Hepatocyte (in vitro differentiated cells): ENCODE results near the gene NDST3. TPM values are rescaled to one million over a fixed set of nuclear protein-coding genes. Genes with fewer than 3 reads are reported as not detected.

Experiments
- DNase-seq: peaks from one replicate; pipeline ENCODE4 v3.0.0-alpha.2; 2016; ENCODE audit warnings: low spot score
- H2AFZ ChIP-seq: fragments of 200-600 bp; sonication (generic); 2 replicates; pipeline ENCODE4 v1.6.0; 2016; ENCODE audit warnings: antibody characterized with exemption, mild to moderate bottlenecking
- H3K27ac ChIP-seq: fragments of 200-600 bp; sonication (generic); 2 replicates; pipeline ENCODE4 v1.5.1; 2016; ENCODE audit warnings: mild to moderate bottlenecking
- H3K27me3 ChIP-seq: fragments of 200-600 bp; sonication (generic); 2 replicates; pipeline ENCODE4 v1.6.1; 2016
- H3K36me3 ChIP-seq: fragments of 200-600 bp; sonication (generic); replicated peaks from 2 replicates; pipeline ENCODE4 v1.5.1; 2016; ENCODE audit warnings: low read depth; ENCODE audit not compliant: insufficient read depth
- H3K4me1 ChIP-seq: fragments of 200-600 bp; sonication (generic); 2 replicates; pipeline ENCODE4 v1.5.1; 2016; ENCODE audit warnings: mild to moderate bottlenecking, moderate library complexity; ENCODE audit not compliant: insufficient read depth
- H3K4me2 ChIP-seq: fragments of 200-600 bp; sonication (generic); 2 replicates; pipeline ENCODE4 v1.6.0; 2016
- H3K4me3 ChIP-seq: fragments of 200-600 bp; sonication (generic); 2 replicates; pipeline ENCODE4 v1.5.1; 2016; ENCODE audit warnings: mild to moderate bottlenecking
- H3K79me2 ChIP-seq: fragments of 200-600 bp; sonication (generic); 2 replicates; pipeline ENCODE4 v1.6.0; 2017; ENCODE audit warnings: mild to moderate bottlenecking
- H3K9me2 ChIP-seq: fragments of 200-600 bp; sonication (generic); replicated peaks from 2 replicates; pipeline ENCODE4 v1.6.0; 2017; ENCODE audit warnings: mild to moderate bottlenecking; ENCODE audit not compliant: insufficient read depth
- H3K9me3 ChIP-seq: fragments of 200-600 bp; sonication (generic); 2 replicates; pipeline ENCODE4 v1.5.1; 2016; ENCODE audit warnings: low read depth, mild to moderate bottlenecking
- H4K20me1 ChIP-seq: fragments of 200-600 bp; sonication (generic); 2 replicates; pipeline ENCODE4 v1.6.0; 2016; ENCODE audit warnings: mild to moderate bottlenecking; ENCODE audit not compliant: insufficient read depth, poor library complexity, severe bottlenecking
- EZH2 ChIP-seq: fragments of 200-600 bp; sonication (generic); IDR thresholded peaks from 2 replicates; pipeline ENCODE4 v1.6.1; 2016; ENCODE audit warnings: antibody characterized with exemption, mild to moderate bottlenecking, borderline replicate concordance
- EZH2phosphoT487 ChIP-seq: fragments of 200-600 bp; sonication (generic); IDR thresholded peaks from one replicate; pipeline ENCODE4 v1.6.1; 2018; ENCODE audit warnings: antibody characterized with exemption, mild to moderate bottlenecking, low read depth, moderate library complexity; ENCODE audit not compliant: unreplicated experiment, severe bottlenecking
- WGBS: methylation state at CpG from one replicate; pipeline ENCODE4 v1.1.6; 2016; ENCODE audit warnings: low lambda C conversion rate; ENCODE audit errors: missing lambda C conversion rate; 5-methylcytosine and 5-hydroxymethylcytosine counted together
- polyA plus RNA-seq: library from polyadenylated mRNA; unstranded; fragments of >200 nt; fragmentation: Nextera tagmentation; extraction: Ambion mirVana; gene quantifications from 2 replicates; pipeline ENCODE4 v1.2.1, GENCODE V29; 2016
- total RNA-seq: library from RNA; depleted of rRNA; stranded (reverse); fragments of >200 nt; gene quantifications from 2 replicates; pipeline ENCODE4 v1.2.3, GENCODE V29; 2014
- TF ChIP-seq, protein P1 (sequence below): fragments of 200-600 bp; sonication (generic); IDR thresholded peaks from 2 replicates; pipeline ENCODE4 v1.5.1; 2016; ENCODE audit warnings: antibody characterized with exemption, mild to moderate bottlenecking; ENCODE audit not compliant: poor library complexity

Gene NDST3
- total and polyA plus RNA-seq, 2 experiments from 2014 or later: 1.3 to 1.6 TPM

DNA sequence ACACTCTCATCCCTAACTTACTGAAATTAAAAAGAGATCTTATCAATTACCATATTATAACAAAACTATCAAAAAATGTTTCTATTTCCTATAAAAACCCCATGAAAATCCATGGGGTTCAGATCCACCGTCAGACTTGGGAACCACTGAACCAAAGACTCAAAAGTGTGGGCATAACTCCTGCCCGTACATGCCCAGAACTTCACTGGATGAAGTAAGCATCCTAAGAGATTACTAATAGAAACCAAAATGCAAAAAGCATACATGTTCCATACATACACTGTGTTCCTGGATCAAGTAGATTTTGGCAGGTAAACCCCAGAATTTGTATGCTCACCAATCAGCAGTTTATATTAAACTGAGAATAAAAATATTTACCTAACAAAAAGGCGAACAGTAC, 252.4 kb downstream of the NDST3 start:
- Histone ChIP-seq H3K27ac (no peak overlapping the region), H3K36me3 (no peaks in the 10 kb centered on the region), H3K9me3 (no peaks in the 10 kb centered on the region), H3K4me2 (no peak overlapping the region), H4K20me1 (no peaks in the 10 kb centered on the region), H3K9me2 (no peaks in the 10 kb centered on the region), H3K27me3 (no peaks in the 10 kb centered on the region), H3K4me1 (peaks cover 5% of the 10 kb centered on the region), H2AFZ (no peak overlapping the region), H3K4me3 (no peak overlapping the region), H3K79me2 (no peaks in the 10 kb centered on the region)
- DNase-seq: no peak
- TF ChIP-seq EZH2phosphoT487: no peak
- TF ChIP-seq EZH2: no peak
- TF ChIP-seq, protein P1, sequence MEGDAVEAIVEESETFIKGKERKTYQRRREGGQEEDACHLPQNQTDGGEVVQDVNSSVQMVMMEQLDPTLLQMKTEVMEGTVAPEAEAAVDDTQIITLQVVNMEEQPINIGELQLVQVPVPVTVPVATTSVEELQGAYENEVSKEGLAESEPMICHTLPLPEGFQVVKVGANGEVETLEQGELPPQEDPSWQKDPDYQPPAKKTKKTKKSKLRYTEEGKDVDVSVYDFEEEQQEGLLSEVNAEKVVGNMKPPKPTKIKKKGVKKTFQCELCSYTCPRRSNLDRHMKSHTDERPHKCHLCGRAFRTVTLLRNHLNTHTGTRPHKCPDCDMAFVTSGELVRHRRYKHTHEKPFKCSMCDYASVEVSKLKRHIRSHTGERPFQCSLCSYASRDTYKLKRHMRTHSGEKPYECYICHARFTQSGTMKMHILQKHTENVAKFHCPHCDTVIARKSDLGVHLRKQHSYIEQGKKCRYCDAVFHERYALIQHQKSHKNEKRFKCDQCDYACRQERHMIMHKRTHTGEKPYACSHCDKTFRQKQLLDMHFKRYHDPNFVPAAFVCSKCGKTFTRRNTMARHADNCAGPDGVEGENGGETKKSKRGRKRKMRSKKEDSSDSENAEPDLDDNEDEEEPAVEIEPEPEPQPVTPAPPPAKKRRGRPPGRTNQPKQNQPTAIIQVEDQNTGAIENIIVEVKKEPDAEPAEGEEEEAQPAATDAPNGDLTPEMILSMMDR: no peak
- 96% methylated on average over 3 of the region's 3 CpGs for WGBS

DNA sequence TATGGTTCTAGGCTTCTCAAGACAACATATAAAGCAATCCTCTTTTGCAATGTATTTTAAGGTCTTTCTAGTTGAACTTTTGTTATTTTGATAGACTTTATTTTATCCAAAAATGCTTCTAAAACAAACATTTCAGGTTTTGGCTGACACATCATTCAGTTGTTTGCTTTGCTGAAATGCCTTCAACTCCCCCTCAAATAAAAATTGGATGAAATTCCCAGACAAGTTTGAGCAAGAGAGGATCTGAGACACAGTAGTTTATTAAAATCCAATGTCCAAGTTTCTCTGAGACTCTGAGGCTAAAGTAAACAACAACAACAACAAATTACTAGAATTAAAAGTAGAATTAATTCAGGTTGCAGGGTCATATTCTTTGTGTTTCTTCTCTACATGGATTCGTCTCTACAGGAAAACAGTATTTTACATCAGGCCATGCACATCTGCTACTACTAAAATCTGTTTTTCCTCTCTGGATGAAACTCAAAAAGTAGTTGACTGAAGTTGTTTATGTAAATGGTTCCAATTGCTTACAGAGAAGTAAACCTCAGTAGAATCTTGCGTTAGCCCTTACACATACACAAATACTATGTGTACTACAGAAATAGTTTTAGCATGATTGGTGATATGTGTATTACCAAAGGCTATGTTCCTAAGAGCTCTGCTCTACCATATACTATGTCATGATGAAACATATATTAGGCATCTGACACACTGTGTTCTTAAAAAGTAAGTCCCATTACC, 253.6 kb downstream of the NDST3 start:
- 55% methylated on average over 2 of the region's 2 CpGs for WGBS
- H3K27ac ChIP-seq: peak overlapping the region; percentile 60
- TF ChIP-seq EZH2: no peak
- no peak for TF ChIP-seq EZH2phosphoT487
- TF ChIP-seq, protein P1: no peak

DNA sequence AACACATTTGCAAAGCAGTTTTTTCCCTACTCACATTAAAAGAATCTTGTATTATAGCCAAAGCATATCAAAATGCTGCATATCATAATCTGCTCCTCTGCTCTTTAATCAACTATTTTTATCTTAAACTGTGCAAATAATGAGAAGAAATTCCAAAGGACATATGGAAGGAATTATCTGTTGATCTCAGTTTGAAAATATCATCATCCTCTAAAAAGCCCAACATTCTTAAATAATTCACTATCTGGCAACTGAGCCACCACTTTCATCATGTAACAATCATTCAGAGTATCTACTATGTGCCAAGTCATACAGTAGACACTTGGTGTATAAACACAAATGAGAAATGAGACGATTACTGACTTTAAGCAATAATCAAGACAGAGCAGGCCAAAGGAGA, 255.5 kb downstream of the NDST3 start:
- H3K79me2 ChIP-seq: no peaks in the 10 kb centered on the region
- H3K9me2 ChIP-seq: no peaks in the 10 kb centered on the region
- peak overlapping the region; percentile 15 for H3K4me2 ChIP-seq
- H2AFZ ChIP-seq: no peak overlapping the region
- no peaks in the 10 kb centered on the region for H3K36me3 ChIP-seq
- H3K27me3 ChIP-seq: no peaks in the 10 kb centered on the region
- no peak for DNase-seq
- no peaks in the 10 kb centered on the region for H3K9me3 ChIP-seq
- 57% methylated on average over 1 of the region's 1 CpG for WGBS
- H3K27ac ChIP-seq: peak overlapping the region; percentile 4
- no peaks in the 10 kb centered on the region for H4K20me1 ChIP-seq
- H3K4me1 ChIP-seq: peaks cover 5% of the 10 kb centered on the region
- no peak overlapping the region for H3K4me3 ChIP-seq
- TF ChIP-seq EZH2phosphoT487: no peak

More for the DNA sequence above, 253.6 kb downstream of the NDST3 start:
- no peak overlapping the region for H3K4me2 ChIP-seq
- H2AFZ ChIP-seq: no peak overlapping the region
- H3K9me2 ChIP-seq: no peaks in the 10 kb centered on the region
- H3K4me3 ChIP-seq: no peak overlapping the region
- H4K20me1 ChIP-seq: no peaks in the 10 kb centered on the region
- no peak for DNase-seq
- H3K27me3 ChIP-seq: no peaks in the 10 kb centered on the region
- no peaks in the 10 kb centered on the region for H3K79me2 ChIP-seq
- no peaks in the 10 kb centered on the region for H3K36me3 ChIP-seq
- H3K4me1 ChIP-seq: peaks cover 5% of the 10 kb centered on the region
- H3K9me3 ChIP-seq: no peaks in the 10 kb centered on the region

DNA sequence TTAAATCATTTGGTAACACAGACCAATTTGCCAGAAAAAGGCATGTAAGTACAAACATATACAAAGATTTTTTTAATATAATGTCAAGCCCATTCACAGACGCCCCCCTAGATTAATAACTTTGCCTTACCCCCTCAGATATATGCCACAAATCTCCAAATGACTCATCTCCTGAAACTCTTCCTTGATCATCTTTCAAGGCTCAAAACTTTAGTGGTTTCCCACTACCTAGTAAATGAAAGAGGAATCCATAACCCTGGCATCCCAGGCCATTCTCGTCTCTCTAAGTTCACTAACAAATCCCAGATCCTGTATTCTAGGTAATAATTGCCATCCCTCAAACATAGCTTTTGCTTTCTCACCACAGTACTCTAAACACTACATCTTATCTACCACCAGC, 256.7 kb downstream of the NDST3 start:
- WGBS: 48% methylated on average over 2 of the region's 2 CpGs
- no peak for TF ChIP-seq EZH2
- TF ChIP-seq, protein P1: no peak

More for the DNA sequence above, 256.7 kb downstream of the NDST3 start:
- no peak overlapping the region for H2AFZ ChIP-seq
- H3K79me2 ChIP-seq: no peaks in the 10 kb centered on the region
- no peak overlapping the region for H3K27ac ChIP-seq
- H3K36me3 ChIP-seq: no peaks in the 10 kb centered on the region
- H3K9me2 ChIP-seq: no peaks in the 10 kb centered on the region
- no peak for DNase-seq
- no peaks in the 10 kb centered on the region for H3K27me3 ChIP-seq
- no peaks in the 10 kb centered on the region for H4K20me1 ChIP-seq
- H3K9me3 ChIP-seq: no peaks in the 10 kb centered on the region
- H3K4me2 ChIP-seq: no peak overlapping the region
- H3K4me1 ChIP-seq: peaks cover 5% of the 10 kb centered on the region
- no peak overlapping the region for H3K4me3 ChIP-seq
